Tibial nerve (tissue), 4 donors: ENCODE data around the gene TTC22. TPM values are rescaled to one million over a fixed set of nuclear protein-coding genes. Genes with fewer than 3 reads are reported as not detected.

Source experiments
- DNase-seq, 2 donors: peaks; one replicate each; pipeline ENCODE4 v3.0.0-alpha.2; 2019; ENCODE audit warnings: low spot score in 2 of 2
- H3K27ac ChIP-seq, 4 donors: fragments of 200-600 bp; sonication (generic) in 3 of 4; one replicate each; pipeline ENCODE4 v1.5.1; 2017 to 2019; ENCODE audit warnings: mild to moderate bottlenecking in 1 of 4
- H3K27me3 ChIP-seq, 2 donors: fragments of 200-600 bp; sonication (generic) in 1 of 2; one replicate each; pipeline versions ENCODE4 v1.5.1 to v1.6.0; 2017 to 2019
- H3K36me3 ChIP-seq, 3 donors: fragments of 200-600 bp; sonication (generic); one replicate each; pipeline ENCODE4 v1.5.1; 2018 to 2019
- H3K4me1 ChIP-seq, 4 donors: fragments of 200-600 bp; sonication (generic) in 3 of 4; one replicate each; pipeline ENCODE4 v1.5.1; 2017 to 2019
- H3K4me3 ChIP-seq, 4 donors: fragments of 200-600 bp; sonication (generic) in 3 of 4; one replicate each; pipeline ENCODE4 v1.5.1; 2017 to 2019; ENCODE audit warnings: mild to moderate bottlenecking in 1 of 4, moderate library complexity in 1 of 4
- H3K9me3 ChIP-seq, 4 donors: fragments of 200-600 bp; sonication (generic) in 3 of 4; one replicate each; pipeline ENCODE4 v1.5.1; 2017 to 2019
- CTCF ChIP-seq, 5 experiments: fragments of 200-600 bp in 3 of 5; fragments of 450-650 bp in 2 of 5; sonication (generic) in 3 of 5; IDR thresholded peaks; one replicate each; pipeline ENCODE4 v1.5.1; 2016 to 2019; ENCODE audit warnings: antibody characterized with exemption in 5 of 5, mild to moderate bottlenecking in 3 of 5, moderate library complexity in 2 of 5
- EP300 ChIP-seq, 2 donors: sonication (generic); formaldehyde crosslinking; IDR thresholded peaks; one replicate each; pipeline ENCODE4 v1.6.1; 2017; ENCODE audit warnings: antibody characterized with exemption in 2 of 2, mild to moderate bottlenecking in 1 of 2
- POLR2A ChIP-seq, 2 donors: fragments of 450-650 bp; IDR thresholded peaks; one replicate each; pipeline ENCODE4 v1.6.1; 2017; ENCODE audit warnings: antibody characterized with exemption in 2 of 2, mild to moderate bottlenecking in 2 of 2, moderate library complexity in 2 of 2
- WGBS, 2 donors: methylation state at CpG; one replicate each; pipeline ENCODE4 v1.1.5; 2018; 5-methylcytosine and 5-hydroxymethylcytosine counted together
- total RNA-seq, 4 donors: library from RNA; depleted of rRNA; stranded (reverse); fragments of >200 nt; gene quantifications; one replicate each; pipeline ENCODE4 v1.1.0, GENCODE V29; 2016

The TTC22 gene
- total RNA-seq, 4 donors from 2014 or later = not detected

GRCh38 chr1:54736685-54737084 lies 64.4 kb downstream of the TTC22 start:
- Histone ChIP-seq H3K36me3 (peaks cover 2 to 98% (median 16%) of the 10 kb centered on the region in 3 donors), H3K27ac (no peak overlapping the region), H3K4me3 (no peak overlapping the region), H3K4me1 (no peaks in the 10 kb centered on the region), H3K27me3 (no peaks in the 10 kb centered on the region), H3K9me3 (no peaks in the 10 kb centered on the region)
- 90 to 94% methylated on average over 5 of the region's 5 CpGs for WGBS, 2 donors
- TF ChIP-seq EP300 (IDR thresholded peaks at IDR 0.05) (no peak), POLR2A (IDR thresholded peaks at IDR 0.05) (no peak), CTCF (IDR thresholded peaks at IDR 0.05) (no peak)
- no peak for DNase-seq

Other genes starting within 250 kb of the TTC22 start
- gene FAM151A, start 177.8 kb downstream of the TTC22 start, total RNA-seq = not detected
- gene MROH7, start 159.5 kb downstream of the TTC22 start, total RNA-seq = 1 to 10 TPM; 4.4 to 7.2 (median 5.8) TPM
- gene TTC4, start 85.5 kb downstream of the TTC22 start, total RNA-seq = 10 to 100 TPM; 14.6 to 29.7 (median 20.8) TPM
- gene PARS2, start 36.8 kb downstream of the TTC22 start, total RNA-seq = 10 to 100 TPM in 1 of 4 donors, 1 to 10 TPM in 3; 3.3 to 11.4 (median 5.4) TPM
- 100 to 1,000 TPM; 148 to 231 (median 219) TPM for gene DHCR24, start 85.9 kb upstream of the TTC22 start, total RNA-seq
- under 1 TPM in 1 of 4 donors, not detected in 3; 0.84 TPM for gene TMEM61, start 179.3 kb upstream of the TTC22 start, total RNA-seq
- not detected for gene BSND, start 197.6 kb upstream of the TTC22 start, total RNA-seq
- gene PCSK9, start 238.2 kb upstream of the TTC22 start, total RNA-seq = 1 to 10 TPM in 3 of 4 donors, under 1 TPM in 1; 0.44 to 4.3 (median 2.5) TPM